T-helper 2 cell (primary cell): ENCODE data around the gene LUZP2.

Experiments used
- DNase-seq, 5 experiments: peaks; one replicate each; pipeline versions ENCODE4 v3.0.0 to v3.0.0-alpha.2; 2012 to 2022

The LUZP2 gene

DNA sequence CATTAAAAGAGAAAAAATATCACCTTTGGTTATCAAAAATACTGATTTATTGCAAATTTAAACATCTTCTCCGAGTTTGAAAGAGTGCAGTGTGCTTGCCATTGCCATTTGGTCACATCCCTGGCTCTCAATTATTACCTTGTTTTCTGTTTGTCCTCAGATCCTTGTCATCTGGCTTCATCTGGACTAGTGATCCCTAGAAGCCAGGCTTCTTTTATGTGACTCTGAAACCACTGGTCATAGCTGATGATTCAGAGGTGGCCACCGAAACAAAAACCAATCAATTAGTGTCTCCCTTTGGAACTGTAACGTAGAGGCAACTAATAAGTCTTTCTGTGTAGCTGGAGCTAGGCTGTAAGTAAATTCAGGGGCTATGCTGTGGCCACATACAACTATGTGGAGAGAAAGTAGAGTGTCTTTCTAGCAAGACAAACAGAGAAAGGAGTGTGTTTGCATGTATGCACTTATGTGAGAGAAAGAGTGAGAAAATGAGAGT, 237.9 kb downstream of the LUZP2 start:
- DNase-seq = no peak

DNA sequence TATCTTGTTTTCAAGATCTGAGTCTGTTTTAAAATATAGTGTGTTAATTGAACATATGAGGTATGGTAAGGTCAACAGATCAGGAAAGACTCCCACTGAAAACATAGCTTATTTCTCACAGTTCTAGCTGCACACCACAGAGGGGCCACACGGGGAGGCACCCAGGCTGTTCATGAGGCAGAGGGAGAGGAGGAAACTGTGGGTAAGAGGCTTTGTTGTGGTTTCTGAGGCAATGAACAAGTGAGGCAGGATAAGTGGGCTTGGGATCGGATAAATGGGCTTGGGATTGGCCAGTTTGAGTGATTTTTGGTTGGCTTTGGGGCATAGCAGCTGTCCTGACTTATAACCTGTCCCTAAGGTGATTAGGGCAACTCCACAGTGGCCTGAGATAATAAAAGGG, 242.1 kb downstream of the LUZP2 start:
- no peak for DNase-seq

DNA sequence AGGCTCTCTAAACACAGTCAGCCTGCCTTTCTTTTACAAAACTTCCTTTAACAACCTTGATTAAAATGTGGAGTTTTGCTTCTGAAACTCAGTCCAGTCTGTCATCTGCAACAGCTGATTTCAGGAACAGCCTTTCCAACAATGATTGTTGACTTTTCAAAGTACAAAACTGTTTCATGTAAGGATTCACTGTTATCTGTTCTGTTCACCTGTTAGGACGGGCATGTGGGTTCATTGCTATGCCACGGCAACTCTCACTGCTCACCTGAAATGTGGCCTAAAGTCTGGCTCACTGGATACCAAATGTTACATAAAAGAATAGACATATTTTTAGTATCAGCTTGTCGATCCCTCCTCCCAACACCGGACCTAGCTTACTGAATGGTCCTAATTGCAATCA, 242.8 kb downstream of the LUZP2 start:
- DNase-seq = no peak

DNA sequence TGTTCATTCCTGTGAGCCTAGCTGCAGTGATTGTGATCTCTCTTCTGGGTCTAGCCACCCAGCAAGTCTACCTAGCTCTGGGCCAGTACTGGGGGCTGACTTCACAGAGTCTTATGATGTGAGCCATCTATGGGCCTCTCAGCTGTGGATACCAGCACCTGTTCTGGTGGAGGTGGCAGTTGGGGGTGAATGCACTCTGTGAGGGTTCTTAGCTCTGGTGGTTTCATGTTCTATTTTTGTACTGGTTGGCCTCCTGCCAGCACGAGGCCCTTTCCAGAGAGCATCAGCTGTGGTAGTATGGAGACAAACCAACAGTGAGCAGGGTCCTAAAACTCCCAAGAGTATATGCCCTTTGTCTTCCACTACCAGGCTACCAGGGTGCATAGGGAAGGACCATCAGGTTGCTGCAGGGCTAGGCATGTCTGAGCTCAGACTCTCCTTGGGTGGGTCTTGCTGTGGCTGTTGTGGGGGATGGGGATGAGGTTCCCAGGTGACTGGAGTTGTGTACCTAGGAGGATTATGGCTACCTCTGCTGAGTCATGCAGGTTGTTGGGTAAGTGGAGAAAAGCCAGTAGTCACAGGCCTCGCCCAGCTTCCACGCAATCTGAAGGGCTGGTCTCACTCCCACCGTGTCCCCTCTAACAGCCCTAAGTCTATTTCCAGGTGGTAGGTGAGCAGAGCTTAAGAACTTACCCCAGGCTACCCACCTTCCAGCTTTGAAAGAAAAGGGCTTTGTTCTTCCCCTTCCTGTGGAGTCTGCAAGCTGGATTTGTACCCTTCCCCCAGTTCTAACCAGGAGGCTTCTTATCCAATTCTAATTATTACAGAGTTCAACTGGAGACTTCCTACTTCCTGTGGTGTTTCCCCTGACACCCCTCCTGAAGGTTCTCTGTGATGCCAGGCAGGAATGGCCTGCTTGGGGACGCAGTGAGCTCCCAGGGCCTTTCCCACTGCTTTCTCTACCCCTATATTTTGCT, 250.7 kb downstream of the LUZP2 start:
- DNase-seq = no peak

- no peak for DNase-seq
Observed at GRCh38 chr11:24748261-24748660, 251.4 kb downstream of the LUZP2 start.

GRCh38 chr11:24754406-24754805, 257.6 kb downstream of the LUZP2 start:
- no peak for DNase-seq

- DNase-seq = no peak
Observed at GRCh38 chr11:24755260-24755839, 258.5 kb downstream of the LUZP2 start.

- no peak for DNase-seq
Observed at GRCh38 chr11:24759742-24760141, 262.9 kb downstream of the LUZP2 start.

DNA sequence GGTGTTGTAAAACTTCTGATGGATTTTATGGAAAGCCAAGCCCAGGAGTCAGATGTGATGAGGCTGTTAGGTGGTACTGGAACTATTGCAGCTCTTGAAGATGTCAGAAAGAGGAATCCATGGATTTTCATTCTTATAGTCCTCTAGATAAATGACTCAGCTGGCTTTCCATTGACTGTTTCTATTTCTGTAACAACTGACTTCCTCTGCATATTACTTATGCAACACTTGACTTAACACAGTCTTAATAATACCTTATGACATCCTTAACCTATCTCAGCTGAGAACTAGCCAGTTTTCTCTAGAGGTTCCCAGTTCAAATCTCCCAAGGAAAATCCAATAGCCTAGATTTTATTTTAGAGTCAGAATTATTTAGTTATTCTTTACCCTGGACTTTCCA, 263.8 kb downstream of the LUZP2 start:
- DNase-seq = no peak

- no peak for DNase-seq
Observed at GRCh38 chr11:24762076-24762475, 265.2 kb downstream of the LUZP2 start.

- no peak for DNase-seq
Observed at GRCh38 chr11:24767411-24767810, 270.6 kb downstream of the LUZP2 start.

- no peak for DNase-seq
Observed at GRCh38 chr11:24773322-24773721, 276.5 kb downstream of the LUZP2 start.

DNA sequence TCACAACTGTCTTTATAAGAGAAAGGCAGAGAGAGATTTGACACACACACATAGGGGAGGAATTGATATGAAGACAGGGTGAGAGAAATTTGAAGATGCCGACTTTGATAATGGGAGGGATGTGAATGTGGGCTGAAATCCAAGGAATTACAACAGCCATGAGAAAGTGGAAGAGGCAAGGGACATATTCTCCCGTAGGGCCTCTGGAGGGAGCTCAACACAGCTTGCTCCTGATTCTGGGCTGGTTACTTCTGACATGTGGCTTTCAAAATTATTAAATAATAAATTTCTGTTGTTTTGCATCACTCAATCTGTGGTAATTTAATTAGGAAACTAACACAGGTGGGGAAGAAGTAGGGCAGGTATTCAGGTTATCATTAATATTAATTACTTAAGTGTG, 282.9 kb downstream of the LUZP2 start:
- no peak for DNase-seq

- DNase-seq = no peak
Observed at GRCh38 chr11:24781288-24781687, 284.4 kb downstream of the LUZP2 start.

DNA sequence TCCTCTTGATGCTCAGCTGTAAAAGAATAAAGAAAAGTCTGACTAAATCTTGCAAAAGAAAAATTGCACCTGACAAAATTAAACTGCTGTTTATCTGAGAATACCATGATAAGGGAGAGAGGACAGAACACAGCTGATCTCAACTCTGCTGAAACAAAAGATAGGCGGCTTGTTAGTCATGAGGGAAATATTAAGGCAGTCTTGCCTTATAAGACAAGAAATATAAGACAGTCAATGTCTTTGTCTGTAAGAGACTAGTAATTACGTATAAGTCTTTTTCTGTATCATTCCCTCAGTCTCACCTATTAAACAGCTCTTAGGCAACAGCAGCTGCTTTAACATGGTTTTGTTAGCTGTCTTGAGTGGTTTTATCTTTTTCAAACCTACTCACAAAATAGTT, 296.6 kb downstream of the LUZP2 start:
- DNase-seq = no peak

DNA sequence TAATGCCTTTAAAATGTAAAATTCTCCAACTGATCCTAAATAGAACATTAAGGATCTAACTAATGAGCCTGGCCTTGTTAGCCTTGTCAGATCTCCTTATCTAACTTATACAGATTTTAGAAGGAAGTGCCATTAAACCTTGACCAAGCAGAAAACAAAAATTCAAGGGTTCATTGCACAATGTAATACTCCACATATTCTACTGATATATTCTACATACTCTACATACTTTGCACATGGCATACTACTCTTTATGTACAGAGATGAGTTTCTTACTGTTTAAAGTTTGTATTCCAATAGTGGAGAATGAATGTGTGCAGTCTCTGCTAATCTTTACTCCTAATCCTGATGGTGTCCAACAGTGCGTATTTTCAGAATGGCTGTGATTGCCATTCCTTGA, 297.2 kb downstream of the LUZP2 start:
- no peak for DNase-seq

DNA sequence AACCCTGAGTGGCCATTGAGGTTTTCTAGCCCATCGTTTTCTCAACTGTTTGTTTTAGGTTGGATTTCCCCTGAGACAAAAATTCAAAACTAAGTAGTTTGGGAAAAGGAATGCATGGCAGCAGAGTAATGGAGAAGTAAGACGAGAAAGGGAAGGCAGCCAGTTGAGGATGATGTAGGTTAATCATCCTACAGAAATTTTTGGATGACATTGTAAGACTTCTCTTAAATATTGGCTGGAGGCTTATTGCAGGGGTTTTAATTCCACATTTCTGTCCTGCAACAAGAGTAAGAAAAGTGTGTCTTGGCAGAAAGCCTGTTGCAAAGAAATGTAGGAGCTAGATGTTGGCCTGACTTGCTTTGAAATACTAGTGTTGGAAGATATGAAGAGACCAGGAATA, 308.8 kb downstream of the LUZP2 start:
- no peak for DNase-seq

GRCh38 chr11:24808173-24808572, 311.3 kb downstream of the LUZP2 start:
- DNase-seq = no peak

- no peak for DNase-seq
Observed at GRCh38 chr11:24819006-24819405, 322.2 kb downstream of the LUZP2 start.

DNA sequence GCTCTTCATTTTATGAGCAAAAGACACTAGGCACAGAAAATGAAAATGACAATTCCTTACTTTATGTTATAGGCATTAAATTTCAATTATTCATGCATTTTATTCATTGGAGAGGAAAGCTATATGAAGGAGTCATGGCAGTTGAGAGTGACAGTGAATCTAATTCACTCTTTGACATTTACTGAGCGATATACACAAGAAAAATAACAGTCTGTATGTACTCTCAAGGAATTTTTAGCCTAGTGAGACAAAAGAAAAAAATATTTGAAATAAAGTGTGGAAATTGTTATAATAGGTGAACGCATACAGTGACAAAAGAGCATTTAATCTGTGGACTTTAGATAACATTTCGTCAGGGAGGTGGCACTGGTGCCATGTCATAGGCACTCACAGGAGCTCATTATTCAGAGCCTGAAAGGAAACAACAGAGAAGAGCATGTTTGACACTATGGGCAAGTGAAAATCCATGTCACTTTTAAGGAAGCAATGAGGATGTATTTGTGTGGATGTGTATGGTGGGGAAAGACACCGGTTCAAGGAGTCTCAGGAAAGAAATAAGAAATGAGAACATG, 323.1 kb downstream of the LUZP2 start:
- no peak for DNase-seq

GRCh38 chr11:24820541-24820940, 323.7 kb downstream of the LUZP2 start:
- no peak for DNase-seq

GRCh38 chr11:24828938-24829605, 332.2 kb downstream of the LUZP2 start:
- no peak for DNase-seq

DNA sequence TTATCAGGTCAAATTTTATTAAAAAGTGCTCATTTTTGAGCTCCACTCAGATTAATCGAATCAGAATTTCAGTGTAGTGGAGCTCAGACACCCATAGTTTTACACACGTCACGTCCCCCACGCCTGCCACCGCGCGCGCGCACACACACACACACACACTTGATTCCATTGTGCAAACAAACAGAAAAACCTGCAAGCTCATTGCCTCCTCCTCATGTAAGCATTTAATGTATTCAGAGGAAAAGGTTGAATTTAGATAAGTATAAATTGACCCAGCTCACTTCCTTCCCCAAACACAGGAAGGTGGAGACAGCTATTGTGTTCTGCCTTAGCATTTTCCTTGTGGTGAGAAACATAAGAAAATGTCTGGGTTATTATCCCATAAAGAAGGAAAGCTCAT, 336.7 kb downstream of the LUZP2 start:
- no peak for DNase-seq
